Endodermal cell (in vitro differentiated cells): ENCODE data around the gene SERPINA3. TPM values are rescaled to one million over a fixed set of nuclear protein-coding genes. Genes with fewer than 3 reads are reported as not detected.

Experiments
- DNase-seq: peaks from one replicate; pipeline ENCODE4 v3.0.0-alpha.2; 2017
- H3K27ac ChIP-seq: 2 replicates; pipeline ENCODE4 v1.5.1; 2013; ENCODE audit warnings: mild to moderate bottlenecking, low read depth, low read length, moderate library complexity
- H3K27me3 ChIP-seq: 2 replicates; pipeline ENCODE4 v1.6.1; 2013; ENCODE audit warnings: mild to moderate bottlenecking, low read length, moderate library complexity; ENCODE audit not compliant: insufficient read depth, control insufficient read depth, poor library complexity, severe bottlenecking
- H3K36me3 ChIP-seq: 2 replicates; pipeline ENCODE4 v1.7.0; 2013; ENCODE audit warnings: mild to moderate bottlenecking, low read length, moderate library complexity; ENCODE audit not compliant: control insufficient read depth, insufficient read depth
- H3K4me1 ChIP-seq: one replicate; pipeline ENCODE4 v1.7.0; 2013; ENCODE audit warnings: low read length; ENCODE audit not compliant: control insufficient read depth, insufficient read depth
- H3K4me3 ChIP-seq: 2 replicates; pipeline ENCODE4 v1.5.1; 2013; ENCODE audit warnings: mild to moderate bottlenecking, low read length, moderate library complexity
- H3K9ac ChIP-seq: 2 replicates; pipeline ENCODE4 v1.6.1; 2013; ENCODE audit warnings: mild to moderate bottlenecking, low read length, moderate library complexity; ENCODE audit not compliant: poor library complexity, severe bottlenecking; ENCODE audit errors: extremely low read depth
- H3K9me3 ChIP-seq: 2 replicates; pipeline ENCODE4 v1.6.1; 2013; ENCODE audit warnings: mild to moderate bottlenecking, low read length, moderate library complexity; ENCODE audit not compliant: control insufficient read depth
- H3K27ac Mint-ChIP-seq: 2 replicates; pipeline ENCODE4 v1.8.0; 2020; ENCODE audit warnings: mixed read lengths
- H3K27me3 Mint-ChIP-seq: 2 replicates; pipeline ENCODE4 v1.8.0; 2021; ENCODE audit warnings: mild to moderate bottlenecking, mixed read lengths; ENCODE audit not compliant: insufficient read depth
- H3K36me3 Mint-ChIP-seq: 2 replicates; pipeline ENCODE4 v1.8.0; 2020; ENCODE audit warnings: low read depth, mixed read lengths
- H3K4me1 Mint-ChIP-seq: 2 replicates; pipeline ENCODE4 v1.8.0; 2020; ENCODE audit warnings: mixed read lengths
- H3K4me3 Mint-ChIP-seq: 2 replicates; pipeline ENCODE4 v1.8.0; 2020; ENCODE audit warnings: mild to moderate bottlenecking, moderate library complexity, mixed read lengths
- H3K9me3 Mint-ChIP-seq: 2 replicates; pipeline ENCODE4 v1.8.0; 2020; ENCODE audit warnings: mild to moderate bottlenecking, mixed read lengths
- WGBS, 2 experiments: methylation state at CpG; one replicate each; pipeline versions ENCODE4 v1.1.5 to v1.1.7; 2013; ENCODE audit warnings: missing lambda C conversion rate in 2 of 2, mixed read lengths in 1 of 2; ENCODE audit not compliant: insufficient coverage in 1 of 2, insufficient read length in 1 of 2; 5-methylcytosine and 5-hydroxymethylcytosine counted together
- total RNA-seq, 2 donors: library from RNA; stranded (reverse); fragmentation: NEBNext Ultra II Directional in 1 of 2; extraction: Animal tissue kit (Norgen Biotek cat#: 25700) in 1 of 2; gene quantifications; 2 replicates in 1 of 2; 3 replicates in 1 of 2; pipeline ENCODE4 v1.2.1, GENCODE V29; 2021
- TF ChIP-seq, protein P1 (sequence below): fragments of 200-600 bp; sonication (generic); conservative IDR thresholded peaks from 2 replicates; pipeline ENCODE4 v1.5.0; 2021; ENCODE audit warnings: antibody characterized with exemption, mild to moderate bottlenecking

SERPINA3 gene
- total RNA-seq, 2 donors from 2014 or later: 0.27 TPM; not detected in 1

DNA sequence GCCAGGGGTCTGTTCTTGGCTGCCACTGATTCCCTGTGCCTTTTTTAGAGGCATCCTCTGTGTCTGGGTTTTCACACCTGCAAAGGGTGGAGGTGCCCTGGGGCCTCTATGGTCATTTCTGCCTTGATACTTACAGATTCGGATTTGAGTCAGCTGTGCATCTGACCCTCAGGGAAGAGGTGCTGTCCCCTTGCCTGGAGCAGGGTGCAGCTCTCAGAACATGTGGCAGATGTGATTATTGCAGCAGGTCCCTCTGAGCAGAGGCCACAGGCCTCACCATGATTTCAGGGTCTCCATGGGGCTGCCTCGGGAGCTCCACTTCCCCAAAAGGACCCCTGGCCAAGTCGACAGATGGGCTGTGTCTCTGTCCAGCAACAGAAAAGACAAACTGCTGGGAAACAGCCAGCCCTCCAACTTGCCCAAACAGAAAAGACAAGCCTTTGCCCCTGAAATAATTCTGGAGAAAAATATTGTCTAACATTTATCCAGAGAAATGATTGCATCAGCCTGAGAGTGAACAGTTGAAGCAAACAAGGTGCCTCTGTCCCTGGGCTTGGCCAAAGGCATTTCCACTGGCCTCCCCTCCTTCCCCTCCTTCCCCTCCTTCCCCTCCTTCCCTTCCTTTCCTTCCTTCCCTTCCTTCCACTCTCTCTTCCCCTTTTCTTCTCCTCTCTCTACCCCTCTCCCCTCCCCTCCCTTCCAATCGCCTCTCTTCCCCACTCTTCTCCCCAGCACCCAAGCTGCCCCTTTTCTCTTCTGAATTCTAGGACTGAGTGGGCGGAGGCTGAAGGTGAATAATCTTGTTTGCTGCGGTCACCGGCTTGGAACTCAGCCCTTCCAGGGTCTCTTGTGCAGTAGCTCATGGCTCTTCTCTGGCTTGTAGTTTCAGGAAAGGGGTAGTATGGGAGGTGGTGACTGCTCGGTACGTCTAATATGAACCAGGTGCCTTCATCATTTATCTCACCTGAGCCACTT lies 676 bp downstream of the SERPINA3 start:
- Mint-ChIP-seq H3K9me3 (peaks cover 15% of the 10 kb centered on the region), H3K4me1 (peaks cover 7% of the 10 kb centered on the region), H3K4me3 (no peak overlapping the region), H3K27ac (no peak overlapping the region), H3K27me3 (peaks cover 5% of the 10 kb centered on the region), H3K36me3 (no peaks in the 10 kb centered on the region)
- TF ChIP-seq, protein P1, sequence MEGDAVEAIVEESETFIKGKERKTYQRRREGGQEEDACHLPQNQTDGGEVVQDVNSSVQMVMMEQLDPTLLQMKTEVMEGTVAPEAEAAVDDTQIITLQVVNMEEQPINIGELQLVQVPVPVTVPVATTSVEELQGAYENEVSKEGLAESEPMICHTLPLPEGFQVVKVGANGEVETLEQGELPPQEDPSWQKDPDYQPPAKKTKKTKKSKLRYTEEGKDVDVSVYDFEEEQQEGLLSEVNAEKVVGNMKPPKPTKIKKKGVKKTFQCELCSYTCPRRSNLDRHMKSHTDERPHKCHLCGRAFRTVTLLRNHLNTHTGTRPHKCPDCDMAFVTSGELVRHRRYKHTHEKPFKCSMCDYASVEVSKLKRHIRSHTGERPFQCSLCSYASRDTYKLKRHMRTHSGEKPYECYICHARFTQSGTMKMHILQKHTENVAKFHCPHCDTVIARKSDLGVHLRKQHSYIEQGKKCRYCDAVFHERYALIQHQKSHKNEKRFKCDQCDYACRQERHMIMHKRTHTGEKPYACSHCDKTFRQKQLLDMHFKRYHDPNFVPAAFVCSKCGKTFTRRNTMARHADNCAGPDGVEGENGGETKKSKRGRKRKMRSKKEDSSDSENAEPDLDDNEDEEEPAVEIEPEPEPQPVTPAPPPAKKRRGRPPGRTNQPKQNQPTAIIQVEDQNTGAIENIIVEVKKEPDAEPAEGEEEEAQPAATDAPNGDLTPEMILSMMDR: no peak
- Histone ChIP-seq H3K36me3 (no peaks in the 10 kb centered on the region), H3K27ac (no peak overlapping the region), H3K9ac (no peak overlapping the region), H3K4me1 (no peaks in the 10 kb centered on the region), H3K27me3 (no peaks in the 10 kb centered on the region), H3K4me3 (no peak overlapping the region), H3K9me3 (peaks cover 10% of the 10 kb centered on the region)
- 76 to 77% methylated on average over 4 to 9 of the region's 9 CpGs for WGBS, 2 experiments
- DNase-seq: no peak

GRCh38 chr14:94613720-94614644 lies 1.8 kb downstream of the SERPINA3 start:
- TF ChIP-seq, protein P1: no peak
- Histone ChIP-seq H3K36me3 (no peaks in the 10 kb centered on the region), H3K4me1 (no peaks in the 10 kb centered on the region), H3K27me3 (no peaks in the 10 kb centered on the region), H3K27ac (no peak overlapping the region), H3K9ac (no peak overlapping the region), H3K4me3 (no peak overlapping the region), H3K9me3 (peaks cover 21% of the 10 kb centered on the region)
- H3K27ac Mint-ChIP-seq: no peak overlapping the region
- H3K36me3 Mint-ChIP-seq: no peaks in the 10 kb centered on the region
- no peak for DNase-seq
- peaks cover 23% of the 10 kb centered on the region for H3K9me3 Mint-ChIP-seq
- peaks cover 7% of the 10 kb centered on the region for H3K4me1 Mint-ChIP-seq
- 90% methylated on average over 9 to 20 of the region's 20 CpGs for WGBS, 2 experiments
- H3K4me3 Mint-ChIP-seq: no peak overlapping the region
- H3K27me3 Mint-ChIP-seq: peaks cover 9% of the 10 kb centered on the region

GRCh38 chr14:94614802-94615201 lies 2.6 kb downstream of the SERPINA3 start:
- no peaks in the 10 kb centered on the region for H3K27me3 ChIP-seq
- H3K36me3 ChIP-seq: no peaks in the 10 kb centered on the region
- peaks cover 7% of the 10 kb centered on the region for H3K4me1 Mint-ChIP-seq
- no peak for DNase-seq
- WGBS, 2 experiments: 95% methylated on average over 7 of the region's 7 CpGs
- peaks cover 9% of the 10 kb centered on the region for H3K27me3 Mint-ChIP-seq
- H3K9me3 Mint-ChIP-seq: peaks cover 30% of the 10 kb centered on the region
- H3K9me3 ChIP-seq: peaks cover 29% of the 10 kb centered on the region
- no peak overlapping the region for H3K9ac ChIP-seq
- no peaks in the 10 kb centered on the region for H3K36me3 Mint-ChIP-seq
- TF ChIP-seq, protein P1: no peak
- H3K27ac ChIP-seq: no peak overlapping the region
- no peaks in the 10 kb centered on the region for H3K4me1 ChIP-seq
- no peak overlapping the region for H3K4me3 Mint-ChIP-seq
- H3K27ac Mint-ChIP-seq: no peak overlapping the region
- H3K4me3 ChIP-seq: no peak overlapping the region
